PC-3 (cell line): ENCODE results near the gene TNFSF13B.

Experiments used
- CTCF ChIP-seq: fragments of 300-600 bp; sonication (generic); conservative IDR thresholded peaks from 2 replicates; pipeline ENCODE4 v1.5.1; 2017; ENCODE audit warnings: antibody characterized with exemption, low read depth, mild to moderate bottlenecking, low read length
- EZH2 ChIP-seq: fragments of 300-600 bp; sonication (generic); IDR thresholded peaks from one replicate; pipeline ENCODE4 v1.6.1; 2017; ENCODE audit warnings: antibody characterized with exemption, mild to moderate bottlenecking, low read length; ENCODE audit not compliant: unreplicated experiment
- EZH2phosphoT487 ChIP-seq: fragments of 300-600 bp; sonication (generic); IDR thresholded peaks from 2 replicates; pipeline ENCODE4 v1.6.1; 2018; ENCODE audit warnings: mild to moderate bottlenecking, antibody characterized with exemption, low read length, borderline replicate concordance

- TF ChIP-seq CTCF (no peak), EZH2 (no peak), EZH2phosphoT487 (no peak)
Observed at GRCh38 chr13:108226184-108226583, 43.3 kb upstream of the TNFSF13B start.
